HepG2 (cell line): ENCODE results near the gene EWSR1. TPM values are rescaled to one million over a fixed set of nuclear protein-coding genes. Genes with fewer than 3 reads are reported as not detected.
A peak's percentile ranks its signal among the peaks of the same experiment; 100 is the strongest.

Experiments used
- ATAC-seq: fragments of 200-7000 bp; cut with Tn5 transposase; 3 replicates; pipeline ENCODE4 v1.9.1; 2020; ENCODE audit warnings: mild to moderate bottlenecking, moderate library complexity
- BruUV-seq: library from RNA; stranded (reverse); fragments of 400-500 nt; replicated peaks from 2 replicates; lab custom pipeline; 2021; lab: Mats Ljungman, UMichigan
- CTCF ChIA-PET: fragments of 300-600 bp; formaldehyde crosslinking; extraction: SDS; loops from one replicate; lab custom pipeline; 2021; ENCODE audit warnings: low total read pairs, inconsistent platforms, low intra/inter-chr PET ratio; lab: Yijun Ruan, JAX
- POLR2A ChIA-PET: fragments of 350-600 bp; sonication (Branson Sonifier 250); formaldehyde crosslinking; loops from one replicate; lab custom pipeline; 2020; ENCODE audit warnings: antibody characterized with exemption, inconsistent platforms; lab: Yijun Ruan, JAX
- DNase-seq: peaks from one replicate; pipeline ENCODE4 v3.0.0-alpha.2; 2015; ENCODE audit warnings: low spot score
- FAIRE-seq: peaks from 3 replicates; lab custom pipeline; 2011; peaks lifted over from hg19 to GRCh38; lab: Jason Lieb, UNC
- H2AFZ ChIP-seq: one replicate; pipeline ENCODE4 v1.6.1; 2011; ENCODE audit warnings: low read length, inconsistent platforms
- H3K27ac ChIP-seq: fragments of 300-600 bp; 3 replicates; pipeline ENCODE4 v1.8.0; 2011; ENCODE audit warnings: mixed run types, mild to moderate bottlenecking, mixed read lengths, low read length, inconsistent platforms; ENCODE audit not compliant: insufficient read depth; ENCODE audit errors: extremely low read length
- H3K27me3 ChIP-seq, 2 experiments: fragments of 200-600 bp in 1 of 2; 2 replicates in 1 of 2; 3 replicates in 1 of 2; pipeline versions ENCODE4 v1.6.0 to v1.8.0; 2011; ENCODE audit warnings: low read length in 2 of 2, mild to moderate bottlenecking in 2 of 2, moderate library complexity in 2 of 2, inconsistent platforms in 1 of 2; ENCODE audit not compliant: insufficient read depth in 2 of 2, control insufficient read depth in 1 of 2
- H3K36me3 ChIP-seq, 2 experiments: fragments of 200-600 bp in 1 of 2; replicated peaks in 1 of 2; 2 replicates in 1 of 2; 3 replicates in 1 of 2; pipeline versions ENCODE4 v1.5.1 to v1.8.0; 2011; ENCODE audit warnings: low read length in 2 of 2, inconsistent platforms in 1 of 2; ENCODE audit not compliant: insufficient read depth in 2 of 2, control insufficient read depth in 1 of 2
- H3K4me1 ChIP-seq: 2 replicates; pipeline ENCODE4 v1.5.1; 2012; ENCODE audit warnings: low read length, inconsistent platforms; ENCODE audit not compliant: insufficient read depth
- H3K4me2 ChIP-seq: 2 replicates; pipeline ENCODE4 v1.6.0; 2011; ENCODE audit warnings: low read depth, low read length, inconsistent platforms
- H3K4me3 ChIP-seq, 3 experiments: fragments of 200-600 bp in 1 of 3; sonication (generic), shearing (Covaris generic) in 1 of 3; replicated peaks in 1 of 3; 2 replicates each; pipeline ENCODE4 v1.5.1; 2011 to 2016; ENCODE audit warnings: low read length in 3 of 3, inconsistent platforms in 2 of 3, low read depth in 2 of 3, mild to moderate bottlenecking in 2 of 3, control low read depth in 1 of 3, mixed read lengths in 1 of 3; ENCODE audit not compliant: insufficient read depth in 1 of 3
- H3K79me2 ChIP-seq: one replicate; pipeline ENCODE4 v1.6.1; 2011; ENCODE audit warnings: low read length, inconsistent platforms; ENCODE audit not compliant: insufficient read depth
- H3K9ac ChIP-seq: 2 replicates; pipeline ENCODE4 v1.6.0; 2011; ENCODE audit warnings: mild to moderate bottlenecking, low read depth, low read length, inconsistent platforms; ENCODE audit not compliant: insufficient read depth
- H3K9me3 ChIP-seq: 2 replicates; pipeline ENCODE4 v1.5.1; 2012; ENCODE audit warnings: mild to moderate bottlenecking, low read length
- H4K20me1 ChIP-seq: 2 replicates; pipeline ENCODE4 v1.6.0; 2011; ENCODE audit warnings: inconsistent platforms, mild to moderate bottlenecking, low read length, moderate library complexity; ENCODE audit not compliant: insufficient read depth
- CTCF ChIP-seq: sonication (generic); formaldehyde crosslinking; IDR thresholded peaks from 2 replicates; pipeline ENCODE4 v1.5.0; 2020; ENCODE audit warnings: mild to moderate bottlenecking, missing genetic modification reagents, moderate library complexity
- HDAC6 ChIP-seq: fragments of 200-600 bp; sonication (generic); IDR thresholded peaks from 2 replicates; pipeline ENCODE4 v1.7.0; 2017; ENCODE audit warnings: mild to moderate bottlenecking, antibody characterized with exemption, low read length, low read depth
- KDM3A ChIP-seq: IDR thresholded peaks from 2 replicates; pipeline ENCODE4 v1.6.1; 2018; ENCODE audit warnings: low read depth, missing compliant biosample characterization
- PCBP1 ChIP-seq: fragments of 200-400 bp; formaldehyde crosslinking; IDR thresholded peaks from 2 replicates; pipeline ENCODE4 v1.6.1; 2017; ENCODE audit warnings: mild to moderate bottlenecking, low read depth, low read length, borderline replicate concordance
- RAD51 ChIP-seq: fragments of 450-650 bp; IDR thresholded peaks from 2 replicates; pipeline ENCODE4 v1.6.1; 2016; ENCODE audit warnings: borderline replicate concordance
- SNAPC2 ChIP-seq: sonication (generic); formaldehyde crosslinking; IDR thresholded peaks from 2 replicates; pipeline ENCODE4 v1.8.1; 2022; ENCODE audit warnings: mild to moderate bottlenecking, missing genetic modification reagents
- SOX5 ChIP-seq: IDR thresholded peaks from 2 replicates; pipeline ENCODE4 v1.6.1; 2016; ENCODE audit warnings: borderline replicate concordance
- STAG1 ChIP-seq: sonication (generic); formaldehyde crosslinking; IDR thresholded peaks from 2 replicates; pipeline ENCODE4 v1.4.0; 2020; ENCODE audit warnings: missing genetic modification reagents
- ZFP91 ChIP-seq: sonication (generic); formaldehyde crosslinking; IDR thresholded peaks from 2 replicates; pipeline ENCODE4 v1.9.0; 2022; ENCODE audit warnings: missing genetic modification reagents, mild to moderate bottlenecking, borderline replicate concordance
- ZNF598 ChIP-seq: sonication (generic); formaldehyde crosslinking; IDR thresholded peaks from 2 replicates; pipeline ENCODE4 v1.5.1; 2020; ENCODE audit warnings: mild to moderate bottlenecking, missing genetic modification reagents, borderline replicate concordance
- ZNF687 ChIP-seq: sonication (generic); formaldehyde crosslinking; IDR thresholded peaks from 2 replicates; pipeline ENCODE4 v1.5.1; 2020; ENCODE audit warnings: mild to moderate bottlenecking, missing genetic modification reagents, moderate library complexity
- WGBS: methylation state at CpG from one replicate; pipeline ENCODE4 v1.1.6; 2017; ENCODE audit warnings: low lambda C conversion rate; 5-methylcytosine and 5-hydroxymethylcytosine counted together
- in situ Hi-C: cut with HindIII; loops from 2 replicates; pipeline ENCODE4 v1.10.0; 2017; ENCODE audit warnings: low pct_unique_long_range_greater_than_20kb; ENCODE audit not compliant: extremely low pct_ligation_motif_present
- intact Hi-C: fragments of 100-400 bp; cut with micrococcal nuclease; formaldehyde crosslinking; loops from one replicate; pipeline ENCODE4 v1.10.0; 2022; ENCODE audit not compliant: unreplicated experiment
- polyA plus RNA-seq, 8 experiments: library from polyadenylated mRNA; depleted of rRNA in 3 of 8; stranded (reverse) in 7 of 8; unstranded in 1 of 8; fragments of >200 nt; fragmentation: Illumina TruSeq in 4 of 8; extraction: Trizol in 4 of 8; gene quantifications; 2 replicates each; pipeline versions ENCODE4 v1.2.1 to v1.2.3, GENCODE V29; 2011 to 2016; ENCODE audit warnings: low read depth in 4 of 8, missing spikeins in 1 of 8, mixed read lengths in 1 of 8; ENCODE audit not compliant: insufficient read depth in 1 of 8
- total RNA-seq, 5 experiments: library from RNA; depleted of rRNA; stranded (reverse); fragments of >200 nt; fragmentation: Illumina TruSeq; extraction: Trizol; gene quantifications; 2 replicates each; pipeline ENCODE4 v1.2.3, GENCODE V29; 2016; ENCODE audit warnings: low read depth in 1 of 5

EWSR1 gene
- total and polyA plus RNA-seq, 2 of the 13 experiments (the other 11 are each of a cell fraction or from before 2014, with no cell fraction given) = 211 to 326 TPM

- Histone ChIP-seq H3K36me3 (peaks cover 14 to 18% of the 10 kb centered on the region in 2 experiments), H3K79me2 (no peaks in the 10 kb centered on the region), H3K27ac (no peak overlapping the region), H2AFZ (no peak overlapping the region), H3K4me1 (peaks cover 35% of the 10 kb centered on the region), H3K27me3 (no peaks in the 10 kb centered on the region), H3K9ac (no peak overlapping the region; the same call in 1 of the 2 replicates), H3K4me2 (peak overlapping the region; percentile 37), H3K9me3 (no peaks in the 10 kb centered on the region), H4K20me1 (0 out of 2 replicates have a peak, but pooled peaks cover 9% of the 10 kb centered on the region), H3K4me3 (no peak overlapping the region)
- intact Hi-C loops = no loop called here
- in situ Hi-C loops = no loop called here
- BruUV-seq = no TSS peak
- CTCF ChIA-PET = no interaction called here
- no peak for FAIRE-seq
- ATAC-seq = peak; percentile 49
- DNase-seq = no peak
- 35% methylated on average over 4 of the region's 13 CpGs for WGBS
- TF ChIP-seq STAG1 (CRISPR knock-in tag) = 0 out of 2 replicates have a peak, but pooled peaks have one; percentile 9
- peak; percentile 31; the same call in 1 of the 2 replicates for TF ChIP-seq ZNF687 (CRISPR knock-in tag)
- no peak for TF ChIP-seq RAD51
- TF ChIP-seq ZNF598 = peak; percentile 42; the same call in 1 of the 2 replicates
- TF ChIP-seq SNAPC2 (CRISPR knock-in tag) = no peak
- no peak for TF ChIP-seq SOX5 (CRISPR knock-in tag)
- no peak for TF ChIP-seq PCBP1
- TF ChIP-seq ZFP91 = peak; percentile 44; the same call in 1 of the 2 replicates
- TF ChIP-seq KDM3A (CRISPR knock-in tag) = no peak
- TF ChIP-seq CTCF (CRISPR knock-in tag) = peak; percentile 49
- no peak for TF ChIP-seq HDAC6
- POLR2A ChIA-PET = interaction anchor here (0.6 kb wide), 1 partner anchor 32 kb away, joined by 3 read pairs; no protein-coding TSS in a partner anchor
These were observed 34.8 kb downstream of the EWSR1 start for GRCh38 chr22:29302681-29303465.
